Psoas muscle (tissue), 8 donors: ENCODE measurements around the gene SHFL. TPM values are rescaled to one million over a fixed set of nuclear protein-coding genes. Genes with fewer than 3 reads are reported as not detected.

Experiments
- ATAC-seq, 4 donors: fragments of 200-7000 bp; cut with Tn5 transposase; one replicate each; pipeline ENCODE4 v1.9.1; 2020; ENCODE audit warnings: moderate library complexity in 3 of 4, mild to moderate bottlenecking in 2 of 4
- DNase-seq, 2 donors: peaks; one replicate each; pipeline ENCODE4 v3.0.0-alpha.2; 2020
- H3K27ac ChIP-seq: fragments of 200-600 bp; one replicate; pipeline ENCODE4 v1.8.0; 2022
- H3K27me3 ChIP-seq, 3 donors: fragments of 200-600 bp in 1 of 3; one replicate each; pipeline versions ENCODE4 v1.6.1 to v1.8.0; 2013 to 2022; ENCODE audit warnings: low read length in 2 of 3, mild to moderate bottlenecking in 2 of 3, moderate library complexity in 1 of 3; ENCODE audit not compliant: insufficient read depth in 3 of 3
- H3K36me3 ChIP-seq, 2 donors: fragments of 200-600 bp in 1 of 2; one replicate each; pipeline versions ENCODE4 v1.6.1 to v1.8.0; 2013 to 2022; ENCODE audit warnings: low read depth in 1 of 2, mild to moderate bottlenecking in 1 of 2, moderate library complexity in 1 of 2; ENCODE audit not compliant: insufficient read depth in 1 of 2
- H3K4me1 ChIP-seq: fragments of 200-600 bp; one replicate; pipeline ENCODE4 v1.8.0; 2022
- H3K4me3 ChIP-seq: fragments of 200-600 bp; one replicate; pipeline ENCODE4 v1.8.0; 2022; ENCODE audit warnings: mild to moderate bottlenecking
- H3K9me3 ChIP-seq: fragments of 200-600 bp; one replicate; pipeline ENCODE4 v1.8.0; 2022
- CTCF ChIP-seq: fragments of 200-600 bp; IDR thresholded peaks from one replicate; pipeline ENCODE4 v1.8.0; 2022; ENCODE audit warnings: antibody characterized with exemption
- WGBS, 3 donors: extraction: QIAGEN DNeasy Blood & Tissue Kit; methylation state at CpG; one replicate each; pipeline versions ENCODE4 v1.1.6 to v1.1.7; 2013; 5-methylcytosine and 5-hydroxymethylcytosine counted together
- intact Hi-C, 2 donors: fragments of 100-400 bp; cut with DNase I; formaldehyde crosslinking; loops; one replicate each; pipeline versions ENCODE4 v1.11.0 to v1.14.2; 2022
- polyA plus RNA-seq, 3 donors: library from polyadenylated mRNA; stranded (reverse); fragments of 200-250 nt; gene quantifications; one replicate each; pipeline ENCODE4 v1.2.3, GENCODE V29; 2013
- total RNA-seq, 4 donors: library from RNA; stranded (reverse); fragmentation: NEBNext Ultra II Directional in 2 of 4; extraction: Animal tissue kit (Norgen Biotek cat#: 25700) in 2 of 4; gene quantifications; one replicate each; pipeline versions ENCODE4 v1.2.1 to v1.2.4, GENCODE V29; 2021 to 2023
- donor health status: healthy with polysubstance abuse.
- donor health status: DM: no; HTN: no; CAD: no; lungs with moderate emphysema.
- donor health status: Bipolar disorder and iron deficiency.
- donor health status: healthy.
- donor health status: DM: yes; HTN: yes; CAD: no.
- donor health status: DM: no; HTN: no; CAD: no.
- donor health status: DM: no; HTN: no; CAD: no.
- donor health status: DM: yes; HTN: yes; CAD: no.

SHFL gene
- total and polyA plus RNA-seq, 7 donors = 2.9 to 5.7 (median 3.7) TPM

GRCh38 chr19:10139952-10140351, 53.8 kb downstream of the SHFL start:
- H3K36me3 ChIP-seq = peaks cover 0 to 96% of the 10 kb centered on the region in 2 donors
- H3K9me3 ChIP-seq = no peaks in the 10 kb centered on the region
- H3K27me3 ChIP-seq = no peaks in the 10 kb centered on the region
- intact Hi-C loops = no loop called here
- no peak for ATAC-seq
- H3K4me3 ChIP-seq = no peak overlapping the region
- no peak for DNase-seq
- 95 to 97% (median 96%) methylated on average over 23 of the region's 23 CpGs for WGBS, 3 donors
- no peak overlapping the region for H3K27ac ChIP-seq
- TF ChIP-seq CTCF = no peak
- no peaks in the 10 kb centered on the region for H3K4me1 ChIP-seq

GRCh38 chr19:10141479-10141878, 55.4 kb downstream of the SHFL start:
- H3K4me3 ChIP-seq = no peak overlapping the region
- H3K9me3 ChIP-seq = no peaks in the 10 kb centered on the region
- no peaks in the 10 kb centered on the region for H3K4me1 ChIP-seq
- intact Hi-C loops = no loop called here
- H3K27ac ChIP-seq = no peak overlapping the region
- H3K27me3 ChIP-seq = no peaks in the 10 kb centered on the region
- 93% methylated on average over 13 of the region's 13 CpGs for WGBS, 3 donors
- DNase-seq (no peak), ATAC-seq (no peak)
- H3K36me3 ChIP-seq = peaks cover 3 to 96% of the 10 kb centered on the region in 2 donors
- no peak for TF ChIP-seq CTCF

GRCh38 chr19:10141973-10142372, 55.9 kb downstream of the SHFL start:
- DNase-seq (no peak), ATAC-seq (no peak)
- H3K27ac ChIP-seq = no peak overlapping the region
- intact Hi-C loops = no loop called here
- H3K4me3 ChIP-seq = no peak overlapping the region
- no peak for TF ChIP-seq CTCF
- no peaks in the 10 kb centered on the region for H3K27me3 ChIP-seq
- peaks cover 3 to 97% of the 10 kb centered on the region in 2 donors for H3K36me3 ChIP-seq
- H3K4me1 ChIP-seq = no peaks in the 10 kb centered on the region
- 96 to 97% (median 96%) methylated on average over 18 of the region's 18 CpGs for WGBS, 3 donors
- H3K9me3 ChIP-seq = no peaks in the 10 kb centered on the region

Other genes with a start within 250 kb of the SHFL start
- 1 to 10 TPM in 3 of 4 donors, under 1 TPM in 1; 0.48 to 5.1 (median 1.4) TPM for gene OLFM2, start 149.8 kb upstream of the SHFL start, total RNA-seq
- gene OLFM2, start 149.8 kb upstream of the SHFL start, polyA plus RNA-seq = 1 to 10 TPM in 1 of 3 donors, under 1 TPM in 2; 0.88 to 1.0 (median 0.90) TPM
- gene COL5A3, start 75.8 kb upstream of the SHFL start, total RNA-seq = 10 to 100 TPM in 1 of 4 donors, 1 to 10 TPM in 3; 3.7 to 10.6 (median 8.0) TPM
- 1 to 10 TPM; 4.6 to 8.9 (median 8.5) TPM for gene COL5A3, start 75.8 kb upstream of the SHFL start, polyA plus RNA-seq
- gene RDH8, start 72.8 kb upstream of the SHFL start, total RNA-seq = not detected
- gene RDH8, start 72.8 kb upstream of the SHFL start, polyA plus RNA-seq = not detected
- gene ANGPTL6, start 16.4 kb downstream of the SHFL start, total RNA-seq = not detected
- under 1 TPM in 2 of 3 donors, not detected in 1; 0.18 to 0.20 TPM for gene ANGPTL6, start 16.4 kb downstream of the SHFL start, polyA plus RNA-seq
- 10 to 100 TPM; 29.3 to 70.6 (median 59.1) TPM for gene PPAN, start 20.0 kb downstream of the SHFL start, total RNA-seq
- 10 to 100 TPM; 48.4 to 93.4 (median 60.8) TPM for gene PPAN, start 20.0 kb downstream of the SHFL start, polyA plus RNA-seq
- gene P2RY11, start 25.4 kb downstream of the SHFL start, total RNA-seq = 10 to 100 TPM; 11.0 to 18.5 (median 14.6) TPM
- gene P2RY11, start 25.4 kb downstream of the SHFL start, polyA plus RNA-seq = 10 to 100 TPM in 1 of 3 donors, 1 to 10 TPM in 2; 4.0 to 15.7 (median 6.0) TPM
- 100 to 1,000 TPM; 278 to 337 (median 305) TPM for gene EIF3G, start 33.6 kb downstream of the SHFL start, total RNA-seq
- 100 to 1,000 TPM; 257 to 358 (median 311) TPM for gene EIF3G, start 33.6 kb downstream of the SHFL start, polyA plus RNA-seq
- gene DNMT1, start 108.6 kb downstream of the SHFL start, total RNA-seq = 10 to 100 TPM; 11.1 to 20.2 (median 16.2) TPM
- gene DNMT1, start 108.6 kb downstream of the SHFL start, polyA plus RNA-seq = 10 to 100 TPM in 2 of 3 donors, 1 to 10 TPM in 1; 7.1 to 25.2 (median 13.5) TPM
- 1 to 10 TPM; 1.1 to 2.0 (median 1.6) TPM for gene S1PR2, start 145.0 kb downstream of the SHFL start, total RNA-seq
- gene S1PR2, start 145.0 kb downstream of the SHFL start, polyA plus RNA-seq = under 1 TPM; 0.17 to 0.59 (median 0.36) TPM
- gene MRPL4, start 165.9 kb downstream of the SHFL start, total RNA-seq = 10 to 100 TPM; 54.9 to 94.0 (median 58.9) TPM
- gene MRPL4, start 165.9 kb downstream of the SHFL start, polyA plus RNA-seq = 100 to 1,000 TPM in 1 of 3 donors, 10 to 100 TPM in 2; 78.1 to 191 (median 79.9) TPM
- 1 to 10 TPM; 3.7 to 8.0 (median 6.9) TPM for gene ICAM1, start 184.8 kb downstream of the SHFL start, total RNA-seq
- 1 to 10 TPM; 2.7 to 7.5 (median 3.3) TPM for gene ICAM1, start 184.8 kb downstream of the SHFL start, polyA plus RNA-seq
- under 1 TPM in 1 of 4 donors, not detected in 3; 0.47 TPM for gene ICAM4, start 200.6 kb downstream of the SHFL start, total RNA-seq
- under 1 TPM in 2 of 3 donors, not detected in 1; 0.04 to 0.18 TPM for gene ICAM4, start 200.6 kb downstream of the SHFL start, polyA plus RNA-seq
- gene ICAM5, start 203.6 kb downstream of the SHFL start, total RNA-seq = under 1 TPM in 2 of 4 donors, not detected in 2; 0.13 to 0.22 TPM
- gene ICAM5, start 203.6 kb downstream of the SHFL start, polyA plus RNA-seq = under 1 TPM in 2 of 3 donors, not detected in 1; 0.04 TPM
- gene ZGLP1, start 223.5 kb downstream of the SHFL start, total RNA-seq = 1 to 10 TPM in 1 of 4 donors, under 1 TPM in 2, not detected in 1; 0.59 to 2.9 (median 0.69) TPM
- 1 to 10 TPM in 1 of 3 donors, under 1 TPM in 2; 0.69 to 1.6 (median 1.00) TPM for gene ZGLP1, start 223.5 kb downstream of the SHFL start, polyA plus RNA-seq
- gene FDX2, start 229.7 kb downstream of the SHFL start, total RNA-seq = 10 to 100 TPM; 16.0 to 21.8 (median 18.3) TPM
- 10 to 100 TPM; 30.7 to 52.5 (median 39.6) TPM for gene FDX2, start 229.7 kb downstream of the SHFL start, polyA plus RNA-seq
- gene RAVER1, start 247.2 kb downstream of the SHFL start, total RNA-seq = 10 to 100 TPM in 2 of 4 donors, 1 to 10 TPM in 2; 7.9 to 11.2 (median 9.9) TPM
- gene RAVER1, start 247.2 kb downstream of the SHFL start, polyA plus RNA-seq = 1 to 10 TPM; 4.3 to 8.2 (median 4.8) TPM